H1 (cell line): ENCODE measurements around the gene GRK5. TPM values are rescaled to one million over a fixed set of nuclear protein-coding genes. Genes with fewer than 3 reads are reported as not detected.

Source experiments
- CTCF ChIA-PET: fragments of 300-600 bp; sonication (Branson Sonifier 250); formaldehyde crosslinking; loops from one replicate; lab custom pipeline; 2021; ENCODE audit not compliant: partially characterized antibody; lab: Charles Lee
- POLR2A ChIA-PET: fragments of 300-600 bp; sonication (Branson Sonifier 250); formaldehyde crosslinking; loops from one replicate; lab custom pipeline; 2021; ENCODE audit warnings: inconsistent platforms; ENCODE audit not compliant: partially characterized antibody; lab: Charles Lee
- DNase-seq, 2 experiments: peaks; one replicate each; pipeline versions ENCODE4 v3.0.0 to v3.0.0-alpha.2; 2010 to 2022; ENCODE audit warnings: low spot score in 2 of 2, low read depth in 1 of 2, mixed read lengths in 1 of 2
- FAIRE-seq: peaks from 2 replicates; lab custom pipeline; 2011; peaks lifted over from hg19 to GRCh38; lab: Jason Lieb, UNC
- H2AFZ ChIP-seq: 2 replicates; pipeline ENCODE4 v1.8.1; 2012; ENCODE audit warnings: low read length, inconsistent platforms
- H2AK5ac ChIP-seq: 2 replicates; pipeline ENCODE4 v1.6.1; 2013; ENCODE audit warnings: low read depth, low read length
- H2BK120ac ChIP-seq: replicated peaks from 2 replicates; pipeline ENCODE3; 2013; ENCODE audit warnings: low read depth, low read length, inconsistent platforms
- H2BK12ac ChIP-seq: 2 replicates; pipeline ENCODE4 v1.6.1; 2013; ENCODE audit warnings: low read depth, low read length
- H2BK15ac ChIP-seq: 2 replicates; pipeline ENCODE4 v1.6.1; 2013; ENCODE audit warnings: low read length
- H2BK20ac ChIP-seq: 2 replicates; pipeline ENCODE4 v1.6.1; 2013; ENCODE audit warnings: low read length
- H2BK5ac ChIP-seq: 2 replicates; pipeline ENCODE4 v1.6.1; 2013; ENCODE audit warnings: low read depth, low read length
- H3K14ac ChIP-seq: 2 replicates; pipeline ENCODE4 v1.6.1; 2013; ENCODE audit warnings: inconsistent platforms; ENCODE audit not compliant: insufficient read length
- H3K18ac ChIP-seq: 2 replicates; pipeline ENCODE4 v1.6.1; 2013; ENCODE audit warnings: low read length; ENCODE audit errors: extremely low read depth
- H3K23ac ChIP-seq: 2 replicates; pipeline ENCODE4 v1.6.1; 2013; ENCODE audit warnings: inconsistent platforms; ENCODE audit not compliant: insufficient read length
- H3K23me2 ChIP-seq: 2 replicates; pipeline ENCODE4 v1.6.1; 2013; ENCODE audit warnings: low read depth, low read length
- H3K27ac ChIP-seq: 2 replicates; pipeline ENCODE4 v1.6.1; 2011; ENCODE audit warnings: low read depth, low read length, inconsistent platforms
- H3K27me3 ChIP-seq, 4 experiments: replicated peaks in 1 of 4; 1 replicate in 1 of 4; 2 replicates in 3 of 4; pipeline versions ENCODE4 v1.6.1 to v1.8.1; 2011 to 2013; ENCODE audit warnings: low read length in 3 of 4, mild to moderate bottlenecking in 3 of 4, inconsistent platforms in 2 of 4, mixed read lengths in 2 of 4, moderate library complexity in 1 of 4; ENCODE audit not compliant: control insufficient read depth in 3 of 4, insufficient read depth in 3 of 4; ENCODE audit errors: extremely low read depth in 1 of 4
- H3K36me3 ChIP-seq, 4 experiments: 2 replicates each; pipeline versions ENCODE4 v1.6.1 to v1.8.1; 2011 to 2013; ENCODE audit warnings: mild to moderate bottlenecking in 4 of 4, low read length in 3 of 4, moderate library complexity in 2 of 4, control low read depth in 1 of 4, inconsistent platforms in 1 of 4; ENCODE audit not compliant: insufficient read depth in 4 of 4, control insufficient read depth in 2 of 4
- H3K4ac ChIP-seq: replicated peaks from 2 replicates; pipeline ENCODE3; 2013; ENCODE audit warnings: low read length, low read depth, mixed read lengths, inconsistent platforms; ENCODE audit not compliant: insufficient read length
- H3K4me1 ChIP-seq, 4 experiments: replicated peaks in 1 of 4; 1 replicate in 1 of 4; 2 replicates in 3 of 4; pipeline versions ENCODE4 v1.6.1 to v1.8.1; 2011 to 2013; ENCODE audit warnings: low read length in 3 of 4, inconsistent platforms in 2 of 4, mixed read lengths in 1 of 4; ENCODE audit not compliant: insufficient read depth in 4 of 4, control insufficient read depth in 3 of 4
- H3K4me2 ChIP-seq, 2 experiments: 2 replicates each; pipeline versions ENCODE4 v1.6.1 to v1.8.1; 2011 to 2013; ENCODE audit warnings: low read depth in 2 of 2, low read length in 2 of 2, control low read depth in 1 of 2, inconsistent platforms in 1 of 2, mild to moderate bottlenecking in 1 of 2; ENCODE audit not compliant: insufficient read depth in 1 of 2
- H3K4me3 ChIP-seq, 4 experiments: fragments of 200-600, 300-600 bp in 1 of 4; sonication (generic), shearing (Covaris generic), sonication (Bioruptor Twin) in 1 of 4; 2 replicates each; pipeline versions ENCODE4 v1.5.1 to v1.8.1; 2011 to 2016; ENCODE audit warnings: low read length in 4 of 4, low read depth in 3 of 4, control low read depth in 2 of 4, inconsistent platforms in 2 of 4, mild to moderate bottlenecking in 2 of 4, mixed read lengths in 1 of 4, moderate library complexity in 1 of 4; ENCODE audit not compliant: insufficient read depth in 2 of 4; ENCODE audit errors: extremely low read depth in 1 of 4
- H3K56ac ChIP-seq: replicated peaks from 2 replicates; pipeline ENCODE3; 2013; ENCODE audit warnings: low read depth, mild to moderate bottlenecking, mixed read lengths, low read length, inconsistent platforms; ENCODE audit not compliant: insufficient read length
- H3K79me1 ChIP-seq: 2 replicates; pipeline ENCODE4 v1.6.1; 2013; ENCODE audit warnings: low read depth, low read length, control low read depth
- H3K79me2 ChIP-seq, 2 experiments: 2 replicates each; pipeline versions ENCODE4 v1.6.1 to v1.8.1; 2012 to 2013; ENCODE audit warnings: low read length in 2 of 2, mild to moderate bottlenecking in 2 of 2, inconsistent platforms in 1 of 2; ENCODE audit not compliant: insufficient read depth in 2 of 2, control insufficient read depth in 1 of 2
- H3K9ac ChIP-seq, 4 experiments: replicated peaks in 1 of 4; 1 replicate in 1 of 4; 2 replicates in 3 of 4; pipeline versions ENCODE4 v1.6.1 to v1.8.1; 2011 to 2013; ENCODE audit warnings: low read depth in 3 of 4, low read length in 3 of 4, control low read depth in 2 of 4, mild to moderate bottlenecking in 2 of 4, moderate library complexity in 2 of 4, inconsistent platforms in 1 of 4; ENCODE audit errors: extremely low read depth in 1 of 4
- H3K9me3 ChIP-seq, 2 experiments: 2 replicates each; pipeline versions ENCODE4 v1.6.1 to v1.8.1; 2012 to 2013; ENCODE audit warnings: mild to moderate bottlenecking in 2 of 2, moderate library complexity in 2 of 2, control low read depth in 1 of 2, inconsistent platforms in 1 of 2, low read depth in 1 of 2, low read length in 1 of 2, mixed read lengths in 1 of 2; ENCODE audit not compliant: insufficient read depth in 2 of 2
- H4K20me1 ChIP-seq, 2 experiments: replicated peaks in 1 of 2; 2 replicates each; pipeline versions ENCODE3 to v1.8.1; 2011 to 2013; ENCODE audit warnings: inconsistent platforms in 2 of 2, low read length in 2 of 2, mild to moderate bottlenecking in 1 of 2; ENCODE audit not compliant: insufficient read depth in 2 of 2, control insufficient read depth in 1 of 2
- H4K5ac ChIP-seq: 2 replicates; pipeline ENCODE4 v1.6.1; 2013; ENCODE audit warnings: low read length, low read depth, mixed read lengths, inconsistent platforms; ENCODE audit not compliant: insufficient read length
- H4K8ac ChIP-seq: 2 replicates; pipeline ENCODE4 v1.8.0; 2013; ENCODE audit warnings: mild to moderate bottlenecking, moderate library complexity, low read length, inconsistent platforms; ENCODE audit not compliant: insufficient read depth; ENCODE audit errors: extremely low read depth
- H4K91ac ChIP-seq: replicated peaks from 2 replicates; pipeline ENCODE3; 2013; ENCODE audit warnings: low read length, mixed read lengths, inconsistent platforms; ENCODE audit not compliant: insufficient read length
- ASH2L ChIP-seq: fragments of 200-600, 300-600 bp; sonication (generic); IDR thresholded peaks from one replicate; pipeline ENCODE4 v1.7.1; 2017; ENCODE audit warnings: low read length
- BRCA1 ChIP-seq: IDR thresholded peaks from 2 replicates; pipeline ENCODE4 v1.6.1; 2012; ENCODE audit warnings: low read depth, low read length, improper control_type of control experiment
- CBX5 ChIP-seq: fragments of 300-800, 300-1000 bp; sonication (generic); IDR thresholded peaks from 2 replicates; pipeline ENCODE4 v1.7.1; 2016; ENCODE audit warnings: antibody characterized with exemption, low read length, low read depth
- CEBPB ChIP-seq: IDR thresholded peaks from 2 replicates; pipeline ENCODE4 v1.6.1; 2012; ENCODE audit warnings: low read depth, low read length
- CTBP2 ChIP-seq: IDR thresholded peaks from 2 replicates; pipeline ENCODE4 v1.7.0; 2011; ENCODE audit warnings: borderline replicate concordance, mild to moderate bottlenecking, moderate library complexity, mixed read lengths, low read length; ENCODE audit not compliant: insufficient read depth, insufficient read length
- RAD21 ChIP-seq, 2 experiments: IDR thresholded peaks in 1 of 2; conservative IDR thresholded peaks in 1 of 2; 2 replicates each; pipeline ENCODE4 v1.6.1; 2011; ENCODE audit warnings: low read depth in 2 of 2, low read length in 2 of 2, improper control_type of control experiment in 1 of 2, inconsistent platforms in 1 of 2, mild to moderate bottlenecking in 1 of 2, moderate library complexity in 1 of 2
- RFX5 ChIP-seq: IDR thresholded peaks from 2 replicates; pipeline ENCODE4 v1.6.1; 2011; ENCODE audit warnings: low read depth, low read length, improper control_type of control experiment, borderline replicate concordance
- SP1 ChIP-seq: IDR thresholded peaks from 2 replicates; pipeline ENCODE4 v1.6.1; 2011; ENCODE audit warnings: low read depth, low read length
- TAF1 ChIP-seq: IDR thresholded peaks from 2 replicates; pipeline ENCODE4 v1.6.1; 2011; ENCODE audit warnings: mild to moderate bottlenecking, low read depth, low read length
- WGBS, 2 experiments: shearing (Covaris generic) in 1 of 2; methylation state at CpG; one replicate each; pipeline versions ENCODE4 v1.1.6 to v1.1.7; 2013 to 2015; ENCODE audit warnings: low lambda C conversion rate in 2 of 2, mixed read lengths in 2 of 2, inconsistent platforms in 1 of 2, low coverage in 1 of 2, missing lambda C conversion rate in 1 of 2; ENCODE audit not compliant: insufficient replicate concordance in 2 of 2, insufficient coverage in 1 of 2, insufficient read length in 1 of 2; ENCODE audit errors: extremely low coverage in 1 of 2, missing lambda C conversion rate in 1 of 2; 5-methylcytosine and 5-hydroxymethylcytosine counted together
- polyA plus RNA-seq, 7 experiments: library from polyadenylated mRNA; depleted of rRNA in 3 of 7; stranded (reverse) in 5 of 7; unstranded in 2 of 7; fragments of >200 nt in 5 of 7; fragments of 200-250 nt in 2 of 7; gene quantifications; 1 replicate in 5 of 7; 2 replicates in 1 of 7; 4 replicates in 1 of 7; pipeline versions ENCODE4 v1.2.1 to v1.2.3, GENCODE V29; 2011 to 2013; ENCODE audit warnings: missing spikeins in 2 of 7, mixed read lengths in 2 of 7
- total RNA-seq: library from RNA; stranded (reverse); fragmentation: NEBNext Ultra II Directional; extraction: Animal tissue kit (Norgen Biotek cat#: 25700); gene quantifications from 2 replicates; pipeline ENCODE4 v1.2.1, GENCODE V29; 2021
- TF ChIP-seq, protein P1 (sequence below), 3 experiments: IDR thresholded peaks; 1 replicate in 2 of 3; 2 replicates in 1 of 3; pipeline versions ENCODE4 v1.5.1 to v1.6.1; 2011; ENCODE audit warnings: low read length in 3 of 3, mild to moderate bottlenecking in 3 of 3, inconsistent platforms in 2 of 3, low read depth in 1 of 3, moderate library complexity in 1 of 3; ENCODE audit not compliant: insufficient read depth in 1 of 3; ENCODE audit errors: control extremely low read depth in 1 of 3

GRK5 gene
- total and polyA plus RNA-seq, 2 of the 8 experiments (the other 6 are each of a cell fraction or from before 2014, with no cell fraction given): 0.54 to 2.5 TPM

DNA sequence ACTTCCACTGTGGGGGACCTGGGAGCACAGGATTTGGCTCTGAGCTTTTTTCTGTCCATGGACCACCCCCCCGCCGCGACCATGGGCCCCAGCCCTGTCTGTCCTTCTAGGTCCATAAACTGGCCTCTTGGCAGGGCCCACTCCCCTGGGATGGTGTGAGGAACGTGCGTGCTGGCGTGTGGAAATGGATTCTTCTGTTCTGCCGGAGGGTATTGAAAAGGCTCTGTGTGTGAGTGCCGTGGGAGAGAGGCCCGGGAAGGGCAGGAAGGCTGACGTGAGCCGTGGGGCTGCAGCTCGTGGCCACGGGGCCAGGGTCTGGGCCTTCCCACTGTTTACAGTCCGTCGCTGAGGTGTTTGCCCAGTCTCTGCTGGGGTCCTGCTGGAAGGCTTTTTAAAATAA lies 123.7 kb downstream of the GRK5 start:
- Histone ChIP-seq H4K91ac (no peak overlapping the region), H3K4me1 (no peaks in the 10 kb centered on the region; a peak in 3 of 7 replicates), H3K36me3 (no peaks in the 10 kb centered on the region), H3K9me3 (no peaks in the 10 kb centered on the region; a peak in 1 of 4 replicates), H4K20me1 (no peaks in the 10 kb centered on the region), H3K23ac (no peak overlapping the region), H2BK15ac (no peak overlapping the region), H3K9ac (no peak overlapping the region), H3K56ac (no peak overlapping the region), H3K27ac (no peak overlapping the region), H2AFZ (no peak overlapping the region), H3K27me3 (no peaks in the 10 kb centered on the region), H3K79me1 (no peaks in the 10 kb centered on the region), H4K8ac (no peak overlapping the region), H3K23me2 (no peaks in the 10 kb centered on the region), H2BK5ac (no peak overlapping the region), H3K14ac (no peak overlapping the region), H3K4me2 (no peak overlapping the region), H3K79me2 (no peaks in the 10 kb centered on the region), H2AK5ac (no peak overlapping the region), H3K4ac (no peak overlapping the region), H3K4me3 (no peak overlapping the region), H2BK120ac (no peak overlapping the region), H4K5ac (no peak overlapping the region), H2BK12ac (no peak overlapping the region), H2BK20ac (no peak overlapping the region), H3K18ac (no peak overlapping the region)
- no peak for FAIRE-seq
- POLR2A ChIA-PET: no interaction called here
- CTCF ChIA-PET: interaction anchor here (1.3 to 3.7 kb wide), 9 partner anchors 8 to 132 kb away, joined by 3 to 14 read pairs (median 5); no protein-coding TSS in a partner anchor
- TF ChIP-seq TAF1: no peak
- no peak for TF ChIP-seq CEBPB
- no peak for TF ChIP-seq CBX5
- no peak for TF ChIP-seq CTBP2
- TF ChIP-seq SP1: no peak
- TF ChIP-seq, protein P1, sequence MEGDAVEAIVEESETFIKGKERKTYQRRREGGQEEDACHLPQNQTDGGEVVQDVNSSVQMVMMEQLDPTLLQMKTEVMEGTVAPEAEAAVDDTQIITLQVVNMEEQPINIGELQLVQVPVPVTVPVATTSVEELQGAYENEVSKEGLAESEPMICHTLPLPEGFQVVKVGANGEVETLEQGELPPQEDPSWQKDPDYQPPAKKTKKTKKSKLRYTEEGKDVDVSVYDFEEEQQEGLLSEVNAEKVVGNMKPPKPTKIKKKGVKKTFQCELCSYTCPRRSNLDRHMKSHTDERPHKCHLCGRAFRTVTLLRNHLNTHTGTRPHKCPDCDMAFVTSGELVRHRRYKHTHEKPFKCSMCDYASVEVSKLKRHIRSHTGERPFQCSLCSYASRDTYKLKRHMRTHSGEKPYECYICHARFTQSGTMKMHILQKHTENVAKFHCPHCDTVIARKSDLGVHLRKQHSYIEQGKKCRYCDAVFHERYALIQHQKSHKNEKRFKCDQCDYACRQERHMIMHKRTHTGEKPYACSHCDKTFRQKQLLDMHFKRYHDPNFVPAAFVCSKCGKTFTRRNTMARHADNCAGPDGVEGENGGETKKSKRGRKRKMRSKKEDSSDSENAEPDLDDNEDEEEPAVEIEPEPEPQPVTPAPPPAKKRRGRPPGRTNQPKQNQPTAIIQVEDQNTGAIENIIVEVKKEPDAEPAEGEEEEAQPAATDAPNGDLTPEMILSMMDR (IDR thresholded peaks at IDR 0.05; ENCODE audit: control extremely low read depth in 1 of 3, insufficient read depth in 1 of 3, low read depth in 1 of 3, low read length in 3 of 3): no peak
- no peak for TF ChIP-seq BRCA1
- no peak for TF ChIP-seq RFX5
- TF ChIP-seq ASH2L: no peak
- no peak for TF ChIP-seq RAD21 (IDR thresholded peaks at IDR 0.05 in 1 of 2, conservative IDR thresholded peaks at IDR 0.05 in 1 of 2; ENCODE audit: low read depth in 2 of 2, low read length in 2 of 2)
- DNase-seq: no peak
- 94% methylated on average over 15 of the region's 15 CpGs; no CpG with 5 or more reads in 1 of the 2 experiments for WGBS, 2 experiments
